ENCODE measurements around the gene PRICKLE2. TPM values are rescaled to one million over a fixed set of nuclear protein-coding genes. Genes with fewer than 3 reads are reported as not detected.

The PRICKLE2 gene
- total and polyA plus RNA-seq, 10 donors = 0.27 to 11.4 (median 5.4) TPM

DNA sequence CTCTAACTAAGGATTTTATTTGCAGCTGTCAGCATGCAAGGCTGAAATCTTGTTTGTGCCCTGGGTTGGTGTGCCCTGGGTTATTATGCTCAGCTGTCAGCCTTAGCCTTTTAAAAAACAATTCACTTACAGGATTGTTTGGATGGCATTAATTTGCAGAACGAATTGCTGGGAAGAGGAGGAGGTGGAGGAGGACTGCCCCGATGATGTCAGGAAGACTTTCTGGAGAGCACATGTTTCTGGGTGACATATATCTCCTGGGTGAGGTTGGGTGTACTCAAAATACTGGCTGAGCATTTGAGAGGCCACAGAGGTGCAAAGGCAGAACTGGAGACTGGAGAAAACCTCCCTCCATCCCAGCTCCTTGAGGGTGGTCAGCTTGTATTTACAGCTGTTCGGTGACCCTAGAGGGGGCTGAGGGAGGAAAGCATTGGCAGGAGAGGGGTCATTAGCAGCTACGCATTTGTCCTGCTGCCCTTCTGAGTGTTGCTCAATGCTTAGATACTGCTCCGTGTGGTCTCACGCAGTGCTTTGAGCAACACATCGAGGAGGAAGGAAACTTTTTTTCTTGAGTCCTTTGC lies 142.2 kb downstream of the PRICKLE2 start:
- Histone ChIP-seq H3K36me3 (no peaks in the 10 kb centered on the region), H3K4me1 (no peaks in the 10 kb centered on the region), H3K27me3 (replicated peaks in 1 of 7) (no peaks in the 10 kb centered on the region), H3K4me3 (no peak overlapping the region), H3K27ac (peak overlapping the region in 2 of 8 donors; percentile 16 to 28), H3K9me3 (no peaks in the 10 kb centered on the region)
- intact Hi-C loops (cut with DNase I; ENCODE audit: low total_unique reads) = no loop called here
- DNase-seq = no peak
- 41 to 65% (median 58%) methylated on average over 7 of the region's 7 CpGs for WGBS, 5 donors
- TF ChIP-seq, protein P1, sequence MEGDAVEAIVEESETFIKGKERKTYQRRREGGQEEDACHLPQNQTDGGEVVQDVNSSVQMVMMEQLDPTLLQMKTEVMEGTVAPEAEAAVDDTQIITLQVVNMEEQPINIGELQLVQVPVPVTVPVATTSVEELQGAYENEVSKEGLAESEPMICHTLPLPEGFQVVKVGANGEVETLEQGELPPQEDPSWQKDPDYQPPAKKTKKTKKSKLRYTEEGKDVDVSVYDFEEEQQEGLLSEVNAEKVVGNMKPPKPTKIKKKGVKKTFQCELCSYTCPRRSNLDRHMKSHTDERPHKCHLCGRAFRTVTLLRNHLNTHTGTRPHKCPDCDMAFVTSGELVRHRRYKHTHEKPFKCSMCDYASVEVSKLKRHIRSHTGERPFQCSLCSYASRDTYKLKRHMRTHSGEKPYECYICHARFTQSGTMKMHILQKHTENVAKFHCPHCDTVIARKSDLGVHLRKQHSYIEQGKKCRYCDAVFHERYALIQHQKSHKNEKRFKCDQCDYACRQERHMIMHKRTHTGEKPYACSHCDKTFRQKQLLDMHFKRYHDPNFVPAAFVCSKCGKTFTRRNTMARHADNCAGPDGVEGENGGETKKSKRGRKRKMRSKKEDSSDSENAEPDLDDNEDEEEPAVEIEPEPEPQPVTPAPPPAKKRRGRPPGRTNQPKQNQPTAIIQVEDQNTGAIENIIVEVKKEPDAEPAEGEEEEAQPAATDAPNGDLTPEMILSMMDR (IDR thresholded peaks at IDR 0.05 in 8 of 11, conservative IDR thresholded peaks at IDR 0.05 in 3 of 11) = no peak
- TF ChIP-seq POLR2A (IDR thresholded peaks at IDR 0.05) = no peak
- TF ChIP-seq POLR2AphosphoS5 (IDR thresholded peaks at IDR 0.05) = no peak

DNA sequence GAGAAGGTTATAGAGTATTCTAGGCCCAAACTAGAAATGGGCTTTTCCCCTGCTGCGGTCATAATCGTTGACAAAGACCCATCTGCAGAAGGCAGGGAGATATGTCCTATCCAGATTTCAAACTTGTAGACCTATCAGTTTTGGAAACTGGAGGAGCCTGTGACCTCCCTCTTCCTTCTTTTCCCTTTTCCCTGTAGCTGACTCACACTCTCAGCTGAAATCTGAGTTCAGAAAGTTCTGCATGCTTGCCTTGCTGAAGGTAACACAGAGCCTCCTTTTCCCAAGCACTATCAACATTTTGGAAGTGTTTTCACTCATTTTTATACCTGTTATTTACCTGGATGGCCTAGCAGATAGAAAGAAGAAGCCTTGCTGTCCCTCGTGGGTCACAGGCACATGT lies 142.9 kb downstream of the PRICKLE2 start:
- WGBS, 5 donors = 69 to 74% (median 71%) methylated on average over 3 of the region's 3 CpGs
- Histone ChIP-seq H3K4me3 (no peak overlapping the region), H3K4me1 (no peaks in the 10 kb centered on the region), H3K27ac (no peak overlapping the region), H3K9me3 (no peaks in the 10 kb centered on the region), H3K27me3 (replicated peaks in 1 of 7) (peaks cover 0 to 4% (median 0%) of the 10 kb centered on the region in 7 donors), H3K36me3 (no peaks in the 10 kb centered on the region)
- DNase-seq = no peak
- TF ChIP-seq POLR2A (IDR thresholded peaks at IDR 0.05) (no peak), POLR2AphosphoS5 (IDR thresholded peaks at IDR 0.05) (no peak)
- TF ChIP-seq, protein P1 (IDR thresholded peaks at IDR 0.05 in 8 of 11, conservative IDR thresholded peaks at IDR 0.05 in 3 of 11) = no peak
- intact Hi-C loops (cut with DNase I; ENCODE audit: low total_unique reads) = no loop called here

DNA sequence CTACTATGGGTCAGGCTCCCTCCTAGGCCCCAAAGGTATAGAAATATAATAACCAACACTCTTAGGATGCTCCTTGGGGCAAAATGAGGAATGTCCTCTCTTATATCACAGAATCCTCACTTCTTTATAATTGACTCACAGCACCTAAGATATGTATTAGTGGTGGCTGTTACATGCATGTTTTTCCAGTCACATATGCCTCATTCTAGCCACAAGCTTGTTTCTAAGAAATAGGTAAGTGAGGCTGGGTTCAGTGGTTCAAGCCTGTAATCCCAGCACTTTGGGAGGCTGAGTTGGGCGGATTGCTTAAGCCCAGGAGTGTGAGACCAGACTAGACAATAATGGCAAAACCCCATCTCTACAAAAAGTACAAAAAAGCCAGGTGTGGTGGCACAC lies 144.0 kb downstream of the PRICKLE2 start:
- Histone ChIP-seq H3K36me3 (no peaks in the 10 kb centered on the region), H3K9me3 (no peaks in the 10 kb centered on the region), H3K4me1 (no peaks in the 10 kb centered on the region), H3K4me3 (no peak overlapping the region), H3K27ac (no peak overlapping the region), H3K27me3 (replicated peaks in 1 of 7) (peaks cover 0 to 4% (median 0%) of the 10 kb centered on the region in 7 donors)
- DNase-seq = no peak
- TF ChIP-seq, protein P1 (IDR thresholded peaks at IDR 0.05 in 8 of 11, conservative IDR thresholded peaks at IDR 0.05 in 3 of 11) = no peak
- TF ChIP-seq POLR2A (IDR thresholded peaks at IDR 0.05) (no peak), POLR2AphosphoS5 (IDR thresholded peaks at IDR 0.05) (no peak)
- WGBS, 5 donors = 71 to 92% (median 89%) methylated on average over 1 of the region's 1 CpG
- intact Hi-C loops (cut with DNase I; ENCODE audit: low total_unique reads) = no loop called here

DNA sequence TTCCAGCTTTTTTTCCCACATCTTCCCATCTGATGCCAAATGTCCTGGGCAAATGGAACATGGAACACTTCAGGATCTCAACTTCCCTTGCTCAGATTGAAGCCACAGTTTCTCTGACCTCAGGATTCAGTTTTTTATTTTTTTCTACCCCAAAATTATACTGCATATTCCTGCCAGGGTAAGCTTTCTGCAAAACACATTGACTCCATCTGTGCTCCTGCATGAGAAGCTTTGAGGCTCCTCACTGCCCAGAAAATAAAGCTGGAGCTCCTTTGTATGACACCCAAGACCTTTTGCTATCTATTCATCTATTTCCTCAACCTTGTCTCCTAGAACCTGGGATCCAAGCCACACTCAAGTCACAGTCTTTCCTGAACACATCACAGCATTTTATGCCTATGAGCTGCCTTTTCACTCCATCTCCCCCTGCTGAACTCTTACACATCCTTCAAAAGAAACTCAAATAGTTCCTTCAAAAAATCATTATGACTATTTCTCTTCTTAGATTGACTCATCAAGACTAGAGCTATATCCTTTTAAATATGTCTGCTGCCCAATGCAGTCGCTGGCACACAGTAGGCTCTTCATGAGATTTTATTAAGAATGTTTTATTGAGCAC lies 144.5 kb downstream of the PRICKLE2 start:
- intact Hi-C loops (cut with DNase I; ENCODE audit: low total_unique reads) = no loop called here
- no peak for DNase-seq
- no peaks in the 10 kb centered on the region for H3K4me1 ChIP-seq
- TF ChIP-seq, protein P1 (IDR thresholded peaks at IDR 0.05 in 8 of 11, conservative IDR thresholded peaks at IDR 0.05 in 3 of 11) = no peak
- TF ChIP-seq POLR2AphosphoS5 (IDR thresholded peaks at IDR 0.05) = no peak
- no peak for TF ChIP-seq POLR2A (IDR thresholded peaks at IDR 0.05)
- no peaks in the 10 kb centered on the region for H3K9me3 ChIP-seq
- 75 to 87% (median 81%) methylated on average over 1 of the region's 1 CpG for WGBS, 5 donors
- no peak overlapping the region for H3K27ac ChIP-seq
- no peaks in the 10 kb centered on the region for H3K36me3 ChIP-seq
- H3K4me3 ChIP-seq = no peak overlapping the region
- peaks cover 0 to 4% (median 0%) of the 10 kb centered on the region in 7 donors for H3K27me3 ChIP-seq (replicated peaks in 1 of 7)

Data from spleen (tissue), 11 donors.